Keratinocyte (primary cell): ENCODE measurements around the gene ASPN. TPM values are rescaled to one million over a fixed set of nuclear protein-coding genes. Genes with fewer than 3 reads are reported as not detected.

Source experiments
- DNase-seq: peaks from one replicate; pipeline ENCODE4 v3.0.0-alpha.2; 2011; ENCODE audit warnings: low read depth, missing footprints, low spot score
- FAIRE-seq: peaks from 2 replicates; lab custom pipeline; 2011; peaks lifted over from hg19 to GRCh38; lab: Jason Lieb, UNC
- H2AFZ ChIP-seq: 2 replicates; pipeline ENCODE4 v1.6.0; 2012; ENCODE audit warnings: low read length, control low read depth, inconsistent platforms; ENCODE audit not compliant: control insufficient read depth
- H3K27ac ChIP-seq: 2 replicates; pipeline ENCODE4 v1.5.1; 2011; ENCODE audit warnings: low read length; ENCODE audit not compliant: control insufficient read depth, insufficient read depth
- H3K27me3 ChIP-seq: 3 replicates; pipeline ENCODE4 v1.6.0; 2011; ENCODE audit warnings: low read length; ENCODE audit not compliant: control insufficient read depth, insufficient read depth; ENCODE audit errors: extremely low read depth
- H3K36me3 ChIP-seq, 2 experiments: 2 replicates in 1 of 2; 3 replicates in 1 of 2; pipeline ENCODE4 v1.5.1; 2011; ENCODE audit warnings: low read length in 2 of 2, mild to moderate bottlenecking in 1 of 2; ENCODE audit not compliant: control insufficient read depth in 2 of 2, insufficient read depth in 2 of 2; ENCODE audit errors: extremely low read depth in 1 of 2
- H3K4me1 ChIP-seq: 3 replicates; pipeline ENCODE4 v1.5.1; 2011; ENCODE audit warnings: low read length; ENCODE audit not compliant: control insufficient read depth, insufficient read depth; ENCODE audit errors: extremely low read depth
- H3K4me2 ChIP-seq: 3 replicates; pipeline ENCODE4 v1.6.0; 2011; ENCODE audit warnings: low read depth, low read length; ENCODE audit not compliant: control insufficient read depth, insufficient read depth; ENCODE audit errors: extremely low read depth
- H3K4me3 ChIP-seq, 3 experiments: fragments of 200-600 bp in 1 of 3; sonication (generic) in 1 of 3; 2 replicates in 2 of 3; 3 replicates in 1 of 3; pipeline ENCODE4 v1.5.1; 2011 to 2016; ENCODE audit warnings: low read length in 3 of 3, mild to moderate bottlenecking in 3 of 3, control low read depth in 2 of 3, inconsistent platforms in 1 of 3, low read depth in 1 of 3, mixed read lengths in 1 of 3, mixed run types in 1 of 3, moderate library complexity in 1 of 3; ENCODE audit not compliant: control insufficient read depth in 2 of 3, insufficient read depth in 2 of 3; ENCODE audit errors: extremely low read depth in 1 of 3
- H3K79me2 ChIP-seq: 2 replicates; pipeline ENCODE4 v1.6.0; 2012; ENCODE audit warnings: low read length; ENCODE audit not compliant: control insufficient read depth, insufficient read depth
- H3K9ac ChIP-seq: 3 replicates; pipeline ENCODE4 v1.6.0; 2011; ENCODE audit warnings: low read length; ENCODE audit not compliant: control insufficient read depth, insufficient read depth; ENCODE audit errors: extremely low read depth
- H3K9me1 ChIP-seq: 3 replicates; pipeline ENCODE4 v1.6.0; 2011; ENCODE audit warnings: low read length; ENCODE audit not compliant: control insufficient read depth, insufficient read depth; ENCODE audit errors: extremely low read depth
- H3K9me3 ChIP-seq: 2 replicates; pipeline ENCODE4 v1.5.1; 2012; ENCODE audit warnings: low read depth, low read length; ENCODE audit not compliant: control insufficient read depth
- H4K20me1 ChIP-seq: 3 replicates; pipeline ENCODE4 v1.6.0; 2011; ENCODE audit warnings: low read length; ENCODE audit not compliant: control insufficient read depth, insufficient read depth; ENCODE audit errors: extremely low read depth
- EZH2 ChIP-seq: IDR thresholded peaks from one replicate; pipeline ENCODE4 v1.6.1; 2012; ENCODE audit warnings: inconsistent platforms, mild to moderate bottlenecking, low read length, moderate library complexity
- dilution Hi-C: fragments of 300-500 bp; cut with MboI; formaldehyde crosslinking; loops from one replicate; pipeline ENCODE4 v1.7.0; 2020; ENCODE audit warnings: low sequenced_read_pairs; ENCODE audit not compliant: extremely low pct_ligation_motif_present
- polyA plus RNA-seq, 5 experiments: library from polyadenylated mRNA; depleted of rRNA in 3 of 5; stranded (reverse) in 3 of 5; stranded (forward) in 1 of 5; unstranded in 1 of 5; fragments of >200 nt; gene quantifications; 1 replicate in 1 of 5; 2 replicates in 3 of 5; 3 replicates in 1 of 5; pipeline versions ENCODE4 v1.2.1 to v1.2.3, GENCODE V29; 2011 to 2012; ENCODE audit warnings: missing spikeins in 2 of 5, low read depth in 1 of 5, low replicate concordance in 1 of 5
- TF ChIP-seq, protein P1 (sequence below), 3 experiments: IDR thresholded peaks in 1 of 3; conservative IDR thresholded peaks in 1 of 3; optimal IDR thresholded peaks in 1 of 3; 2 replicates in 2 of 3; 3 replicates in 1 of 3; pipeline versions ENCODE3 to v1.5.1; 2011; ENCODE audit warnings: low read length in 3 of 3, mild to moderate bottlenecking in 3 of 3, moderate library complexity in 2 of 3, control low read depth in 1 of 3, inconsistent platforms in 1 of 3; ENCODE audit not compliant: insufficient read depth in 2 of 3; ENCODE audit errors: extremely low read depth in 1 of 3

Gene ASPN
- polyA plus RNA-seq, 1 donor (not counting 4 experiments of a cell fraction or from before 2014, with no cell fraction given), result 0.63 TPM

DNA sequence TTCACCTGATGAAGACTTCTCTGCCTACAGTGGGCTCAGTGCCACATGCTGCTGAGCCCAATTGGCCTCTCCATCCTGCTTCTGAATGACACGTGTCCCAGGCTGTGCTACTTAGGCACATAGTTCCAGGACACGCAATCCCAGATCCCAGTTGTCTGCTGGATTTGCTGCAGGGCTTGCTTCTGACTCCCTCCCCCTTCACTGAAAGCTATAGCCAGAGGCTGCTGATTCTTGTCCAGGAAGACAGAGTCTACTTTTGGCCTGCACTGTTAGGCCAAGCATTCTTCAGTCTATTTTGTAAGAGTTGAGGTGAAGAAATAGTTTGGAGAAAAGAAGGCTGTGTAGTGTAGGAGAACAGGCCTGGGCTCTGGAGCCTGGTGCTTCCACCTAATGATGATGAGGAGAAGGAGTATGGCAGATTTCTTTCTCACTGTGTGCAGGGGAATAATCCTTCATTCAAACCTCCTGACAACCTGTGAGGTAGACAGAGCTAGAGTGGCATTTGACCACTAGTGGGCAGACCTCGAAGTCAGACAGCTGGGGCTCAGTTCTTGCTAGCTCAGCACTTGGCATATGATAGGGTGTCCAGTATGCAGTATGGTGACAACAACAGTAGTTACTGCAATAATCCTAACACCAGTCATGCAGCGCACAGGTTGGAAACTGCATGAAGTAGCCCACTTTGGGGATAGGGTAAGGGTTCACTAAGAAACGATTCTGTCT, 19.5 kb upstream of the ASPN start:
- peak overlapping the region; percentile 31 for H2AFZ ChIP-seq
- H3K36me3 ChIP-seq, result no peaks in the 10 kb centered on the region
- H4K20me1 ChIP-seq, result no peaks in the 10 kb centered on the region
- H3K9me1 ChIP-seq, result no peaks in the 10 kb centered on the region
- no peak overlapping the region for H3K9ac ChIP-seq
- no peaks in the 10 kb centered on the region for H3K27me3 ChIP-seq
- peak; percentile 85 for FAIRE-seq
- DNase-seq, result peak; percentile 45
- H3K79me2 ChIP-seq, result no peaks in the 10 kb centered on the region
- peak overlapping the region; percentile 42 for H3K4me2 ChIP-seq
- H3K4me3 ChIP-seq, result no peak overlapping the region
- H3K4me1 ChIP-seq, result peaks cover 37% of the 10 kb centered on the region
- dilution Hi-C loops, result no loop called here
- TF ChIP-seq EZH2, result no peak
- TF ChIP-seq, protein P1, sequence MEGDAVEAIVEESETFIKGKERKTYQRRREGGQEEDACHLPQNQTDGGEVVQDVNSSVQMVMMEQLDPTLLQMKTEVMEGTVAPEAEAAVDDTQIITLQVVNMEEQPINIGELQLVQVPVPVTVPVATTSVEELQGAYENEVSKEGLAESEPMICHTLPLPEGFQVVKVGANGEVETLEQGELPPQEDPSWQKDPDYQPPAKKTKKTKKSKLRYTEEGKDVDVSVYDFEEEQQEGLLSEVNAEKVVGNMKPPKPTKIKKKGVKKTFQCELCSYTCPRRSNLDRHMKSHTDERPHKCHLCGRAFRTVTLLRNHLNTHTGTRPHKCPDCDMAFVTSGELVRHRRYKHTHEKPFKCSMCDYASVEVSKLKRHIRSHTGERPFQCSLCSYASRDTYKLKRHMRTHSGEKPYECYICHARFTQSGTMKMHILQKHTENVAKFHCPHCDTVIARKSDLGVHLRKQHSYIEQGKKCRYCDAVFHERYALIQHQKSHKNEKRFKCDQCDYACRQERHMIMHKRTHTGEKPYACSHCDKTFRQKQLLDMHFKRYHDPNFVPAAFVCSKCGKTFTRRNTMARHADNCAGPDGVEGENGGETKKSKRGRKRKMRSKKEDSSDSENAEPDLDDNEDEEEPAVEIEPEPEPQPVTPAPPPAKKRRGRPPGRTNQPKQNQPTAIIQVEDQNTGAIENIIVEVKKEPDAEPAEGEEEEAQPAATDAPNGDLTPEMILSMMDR (optimal IDR thresholded peaks at IDR 0.05 in 1 of 3, IDR thresholded peaks at IDR 0.05 in 1 of 3, conservative IDR thresholded peaks at IDR 0.05 in 1 of 3; ENCODE audit: extremely low read depth in 1 of 3, insufficient read depth in 2 of 3, low read length in 3 of 3), result peak; percentile 67 to 78 (median 77)
- H3K9me3 ChIP-seq, result no peaks in the 10 kb centered on the region
- H3K27ac ChIP-seq, result peak overlapping the region; percentile 57

DNA sequence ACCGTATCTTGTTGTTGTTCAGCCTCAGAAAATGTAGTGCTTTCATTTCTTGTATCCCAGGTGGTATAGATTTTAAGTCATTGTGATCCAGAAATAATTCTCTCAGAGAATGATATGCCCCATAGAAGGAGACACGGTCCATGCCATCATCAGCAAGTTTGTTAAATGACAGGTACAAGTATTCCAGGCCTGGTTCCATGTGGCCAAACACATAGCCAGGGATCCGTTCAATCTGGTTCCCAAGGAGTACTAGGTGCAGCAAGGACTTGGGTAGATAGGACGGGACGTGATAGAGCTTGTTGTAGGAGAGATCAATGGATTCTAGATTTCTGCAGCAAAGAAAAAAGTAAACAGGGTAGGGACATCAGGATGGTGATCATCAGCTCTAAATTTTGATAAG, 18.4 kb upstream of the ASPN start:
- TF ChIP-seq, protein P1 (optimal IDR thresholded peaks at IDR 0.05 in 1 of 3, IDR thresholded peaks at IDR 0.05 in 1 of 3, conservative IDR thresholded peaks at IDR 0.05 in 1 of 3; ENCODE audit: extremely low read depth in 1 of 3, insufficient read depth in 2 of 3, low read length in 3 of 3), result no peak
- no peak for TF ChIP-seq EZH2
- no peaks in the 10 kb centered on the region for H3K9me3 ChIP-seq
- no peak overlapping the region for H3K4me2 ChIP-seq
- H3K27me3 ChIP-seq, result no peaks in the 10 kb centered on the region
- FAIRE-seq (no peak), DNase-seq (no peak)
- H2AFZ ChIP-seq, result peak overlapping the region; percentile 29
- no peak overlapping the region for H3K9ac ChIP-seq
- H3K36me3 ChIP-seq, result no peaks in the 10 kb centered on the region
- dilution Hi-C loops, result no loop called here
- no peaks in the 10 kb centered on the region for H4K20me1 ChIP-seq
- H3K4me1 ChIP-seq, result peaks cover 30% of the 10 kb centered on the region
- H3K4me3 ChIP-seq, result no peak overlapping the region
- no peaks in the 10 kb centered on the region for H3K9me1 ChIP-seq
- peak overlapping the region; percentile 57 for H3K27ac ChIP-seq
- no peaks in the 10 kb centered on the region for H3K79me2 ChIP-seq
